Hematopoietic multipotent progenitor cell treated with erythropoietin and hydrocortisone succinate and interleukin-3 and kit ligand, for 17 days (in vitro differentiated cells): Measurements from ENCODE around the gene TDRKH.
"Not testable (repeated sequence)": the region's sequence is repeated elsewhere in the genome, so short reads cannot be mapped to it uniquely, and the experiment has no call there.

ENCODE experiments used
- DNase-seq: peaks from one replicate; pipeline ENCODE4 v3.0.0-alpha.2; 2015; ENCODE audit warnings: low spot score

The TDRKH gene

DNA sequence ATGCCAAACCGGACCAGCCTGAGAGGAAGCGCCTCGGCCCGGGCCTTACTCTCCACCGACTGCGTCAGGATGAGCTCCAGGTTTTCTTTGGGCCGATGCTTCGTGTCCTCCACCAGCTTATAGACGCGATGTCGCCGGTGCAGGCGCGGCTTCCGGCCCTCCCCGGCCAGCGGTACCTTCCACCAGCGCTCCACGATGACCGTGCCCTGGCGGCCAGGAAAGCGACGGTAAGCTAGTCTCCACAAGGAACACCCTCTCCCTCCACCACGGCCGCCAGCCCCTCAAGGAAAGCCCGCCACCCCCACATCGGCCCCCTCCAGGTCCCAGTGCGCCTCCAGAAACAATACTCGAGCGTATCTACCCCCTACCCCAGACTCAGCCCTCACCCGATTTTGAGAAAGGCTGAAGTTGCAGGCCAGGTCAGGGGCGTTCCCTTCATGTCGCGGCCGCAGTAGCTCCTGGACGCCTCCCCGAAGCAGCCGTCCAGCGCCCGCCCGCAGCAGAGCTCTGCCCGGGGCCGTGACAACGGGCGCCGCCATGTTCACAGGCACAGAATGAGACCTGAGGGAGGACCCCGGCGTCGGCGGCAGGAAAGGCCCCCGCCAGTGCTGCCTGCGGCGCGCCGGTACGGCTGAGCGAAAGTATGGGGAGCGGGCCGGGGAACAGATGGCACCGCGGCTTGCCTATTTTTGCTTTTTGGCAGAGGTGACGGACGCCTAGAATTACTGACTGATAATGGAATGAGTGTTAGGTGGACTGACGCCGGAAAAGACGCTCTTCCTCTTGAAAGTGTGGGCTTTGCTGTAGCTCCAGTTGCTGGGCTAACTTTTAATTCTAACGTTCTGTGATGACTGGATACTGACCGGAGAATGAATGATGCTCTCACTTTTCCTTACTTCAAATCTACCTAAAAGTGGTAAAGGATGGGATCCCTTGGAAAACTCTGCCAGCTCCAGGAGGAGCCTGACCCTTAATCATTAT, 27.1 kb downstream of the TDRKH start, which contains the start of gene MRPL9:
MRPL9 (minus strand) TSS at position 556 of the 981 bp plus-strand sequence; CDS start at position 539, 17 bp downstream.
- peak; percentile 69 for DNase-seq

DNA sequence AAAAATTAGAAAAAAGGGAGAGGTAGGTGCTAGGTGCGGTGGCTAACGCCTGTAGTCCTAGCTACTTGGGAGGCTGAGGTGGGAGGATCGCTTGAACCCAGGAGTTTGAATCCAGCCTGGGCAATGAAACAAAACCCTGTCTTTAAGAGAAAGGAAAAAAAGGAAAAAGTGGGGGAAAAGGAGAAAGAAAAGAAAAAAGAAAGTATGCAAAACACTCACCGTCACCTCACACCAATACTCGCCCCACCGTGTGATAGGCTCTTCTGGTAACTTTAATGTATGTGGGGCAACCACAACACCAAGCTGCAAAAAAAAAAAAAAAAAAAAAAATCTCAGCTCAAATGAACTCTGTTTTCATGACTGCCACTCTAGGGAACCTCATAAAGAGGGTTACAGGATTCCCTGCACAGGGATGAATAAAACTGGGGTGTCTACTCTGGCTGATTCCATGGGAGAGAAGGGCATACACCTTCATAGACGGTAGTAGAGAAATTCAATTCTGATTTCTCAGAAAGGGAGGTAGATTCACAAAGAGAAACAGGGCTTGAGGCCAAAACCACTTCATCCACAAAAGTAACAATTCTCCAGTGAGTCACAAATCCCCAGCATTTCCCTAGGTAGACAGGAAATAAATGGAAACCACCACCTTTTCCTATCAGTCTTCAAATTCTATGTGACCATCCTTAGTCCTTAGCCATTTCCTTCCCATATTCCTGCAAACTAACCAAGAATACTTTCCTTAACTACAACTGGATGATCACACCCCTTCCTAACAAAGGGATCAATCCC, 29.5 kb downstream of the TDRKH start:
- no peak for DNase-seq

DNA sequence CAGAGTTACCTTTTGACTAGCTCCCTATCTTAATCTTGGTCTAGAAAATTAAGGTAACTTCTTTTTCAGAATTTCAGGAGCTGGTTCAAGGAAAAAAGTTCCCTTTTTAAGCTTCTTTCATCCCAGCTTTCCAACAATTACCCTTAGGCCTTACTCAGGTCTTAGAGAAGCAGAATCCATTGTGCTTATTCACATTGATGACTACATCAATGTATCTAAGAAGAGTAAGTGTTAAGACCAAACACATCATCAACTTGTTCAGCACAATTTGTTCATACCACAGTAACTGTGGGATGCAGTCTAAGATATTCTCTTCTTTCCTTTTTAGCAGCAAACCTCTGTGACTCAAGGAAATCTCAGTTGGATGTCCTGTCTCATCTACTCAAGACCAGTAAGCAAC, 31.1 kb downstream of the TDRKH start:
- DNase-seq, result no peak

DNA sequence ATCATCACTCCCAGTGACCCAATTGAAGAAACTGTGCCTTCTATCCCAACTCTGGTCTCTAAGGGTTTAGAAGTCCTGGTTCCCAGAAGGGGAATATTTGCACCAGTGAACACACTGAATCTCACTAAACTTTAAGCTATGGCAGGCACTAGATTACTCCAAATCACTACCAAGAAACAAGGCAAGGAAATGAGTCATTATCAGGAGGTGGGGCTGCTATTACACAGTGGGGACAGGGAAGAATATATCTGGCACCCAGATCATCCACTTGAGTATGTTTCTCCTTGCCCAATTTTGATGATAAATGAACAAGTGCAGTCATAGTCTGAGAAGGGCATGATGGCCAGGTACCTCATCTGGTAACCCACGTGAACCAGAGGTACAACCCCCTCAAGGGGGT, 34.0 kb downstream of the TDRKH start:
- DNase-seq, result no peak

DNA sequence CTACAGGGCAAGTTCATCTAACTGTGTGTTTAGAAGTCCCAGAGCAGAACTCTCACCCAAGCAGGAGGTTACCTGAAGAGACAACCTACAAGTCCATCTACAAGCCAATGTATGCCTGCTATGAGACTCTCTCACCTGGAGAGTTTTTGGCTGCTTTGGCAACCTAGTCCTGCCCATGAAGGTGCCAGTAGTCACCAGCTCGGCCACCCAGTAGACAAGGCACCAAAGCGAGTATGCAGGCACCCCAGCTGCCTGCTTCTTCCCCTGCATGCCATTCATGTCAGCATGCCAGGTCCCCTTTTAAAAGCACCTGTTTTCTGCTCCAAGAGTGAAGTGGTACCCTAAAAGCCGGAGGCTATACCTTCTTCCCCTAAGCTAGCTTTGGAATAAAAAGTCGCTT, 48.8 kb downstream of the TDRKH start:
- no peak for DNase-seq

DNA sequence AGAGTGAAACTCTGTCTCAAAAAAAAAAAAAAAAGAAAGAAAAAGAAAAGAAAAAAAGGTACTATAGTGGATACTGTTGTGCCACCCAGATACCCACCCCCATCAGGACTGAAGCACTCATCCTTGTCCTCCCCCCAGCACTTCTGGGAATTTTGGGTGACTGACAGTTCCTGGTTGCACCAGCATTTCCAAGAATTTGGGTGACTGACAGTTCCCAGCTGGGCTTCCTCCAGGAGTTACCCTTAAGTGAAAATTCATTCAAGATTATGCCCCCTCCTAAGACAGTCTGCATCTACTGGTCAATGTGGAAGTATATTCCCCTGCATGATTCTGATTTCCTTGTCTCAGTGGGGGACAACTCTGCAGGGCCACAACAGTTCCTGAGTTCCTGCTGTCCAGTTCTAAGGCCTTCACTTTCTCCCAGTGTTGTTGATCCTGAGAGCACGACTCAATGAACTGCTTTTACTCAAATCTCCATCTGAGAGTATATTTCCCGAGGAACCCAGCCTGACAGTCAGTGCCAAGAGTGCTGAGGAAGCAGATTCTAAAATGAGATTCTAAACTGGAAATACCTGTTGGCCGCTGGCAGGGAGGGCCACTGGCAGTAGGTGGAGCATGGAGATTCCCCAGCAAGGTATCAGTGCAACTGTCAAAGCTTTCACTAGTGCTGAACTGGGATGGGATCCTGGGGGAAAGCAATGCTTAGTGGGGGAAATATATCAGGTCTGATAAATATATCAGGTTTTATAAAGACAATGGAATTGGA, 50.5 kb downstream of the TDRKH start:
- no peak for DNase-seq

DNA sequence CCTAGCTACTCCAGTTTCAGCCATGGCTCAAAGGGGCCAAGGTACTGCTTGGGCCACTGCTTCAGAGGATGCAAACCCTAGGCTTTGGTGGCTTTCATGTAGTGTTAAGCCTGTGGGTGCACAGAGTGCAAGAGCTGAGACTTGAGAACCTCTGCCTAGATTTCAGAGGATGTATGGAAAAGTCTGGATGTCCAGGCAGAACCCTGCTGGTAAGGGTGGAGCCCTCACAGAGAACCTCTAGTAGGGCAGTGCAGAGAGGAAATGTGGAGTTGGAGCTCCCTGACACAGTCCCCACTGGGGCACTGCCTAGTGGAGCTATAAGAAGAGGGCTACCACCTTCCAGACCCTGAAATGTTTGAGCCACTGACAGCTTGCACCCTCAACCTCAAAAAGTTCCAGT, 52.8 kb downstream of the TDRKH start:
- DNase-seq, result no peak

DNA sequence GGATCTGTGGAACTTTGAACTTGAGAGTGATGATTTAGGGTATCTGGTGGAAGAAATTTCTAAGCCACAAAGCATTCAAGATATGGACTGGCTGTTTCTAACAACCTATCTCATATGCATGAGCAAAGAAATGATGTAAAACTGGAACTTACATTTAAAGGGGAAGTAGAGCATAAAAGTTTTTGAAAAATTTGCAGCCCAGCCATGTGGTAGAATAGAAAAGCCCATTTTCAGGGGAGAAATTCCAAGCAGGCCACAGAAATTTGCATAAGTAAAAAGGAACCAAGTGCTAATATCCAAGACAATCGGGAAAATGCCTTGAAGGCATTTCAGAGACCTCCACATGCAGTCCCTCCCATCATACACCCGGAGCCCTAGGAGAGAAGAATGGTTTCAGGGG, 53.3 kb downstream of the TDRKH start:
- no peak for DNase-seq

DNA sequence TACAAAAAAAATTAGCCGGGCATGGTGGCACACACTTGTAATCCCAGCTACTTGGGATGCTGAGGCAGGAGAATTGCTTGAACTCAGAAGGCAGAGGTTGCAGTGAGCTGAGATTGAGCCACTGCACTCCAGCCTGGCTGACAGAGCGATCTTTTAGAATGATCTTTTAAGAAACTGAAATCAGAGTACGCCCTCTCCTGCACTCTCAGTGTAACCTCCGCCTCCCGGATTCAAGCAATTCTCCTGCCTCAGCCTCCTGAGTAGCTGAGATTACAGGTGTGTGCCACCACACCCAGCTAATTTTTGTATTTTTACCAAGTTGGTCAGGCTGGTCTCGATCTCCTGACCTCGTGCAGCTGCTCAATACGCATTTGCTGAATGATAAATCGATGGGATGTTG, 56.3 kb downstream of the TDRKH start:
- not testable (repeated sequence) for DNase-seq

DNA sequence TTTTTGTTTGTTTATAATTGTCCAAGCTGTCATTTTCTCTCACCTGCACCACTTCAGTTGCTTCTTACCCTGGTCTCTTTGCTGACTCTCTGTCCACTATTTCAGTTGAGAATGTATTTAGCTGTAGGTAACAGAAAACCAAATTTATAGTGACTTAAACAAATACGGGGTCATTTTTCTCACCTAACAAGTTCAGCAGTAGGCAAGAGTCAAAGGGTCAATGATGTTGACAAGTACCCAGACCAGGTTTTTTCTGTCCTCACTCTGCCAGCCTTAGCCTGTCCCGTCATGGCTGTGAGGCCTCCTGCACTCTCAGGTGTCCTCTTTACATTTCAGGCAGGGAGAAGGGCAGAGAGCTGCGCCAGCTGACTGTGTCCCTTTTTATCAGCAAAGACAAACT, 57.2 kb downstream of the TDRKH start:
- DNase-seq, result no peak

DNA sequence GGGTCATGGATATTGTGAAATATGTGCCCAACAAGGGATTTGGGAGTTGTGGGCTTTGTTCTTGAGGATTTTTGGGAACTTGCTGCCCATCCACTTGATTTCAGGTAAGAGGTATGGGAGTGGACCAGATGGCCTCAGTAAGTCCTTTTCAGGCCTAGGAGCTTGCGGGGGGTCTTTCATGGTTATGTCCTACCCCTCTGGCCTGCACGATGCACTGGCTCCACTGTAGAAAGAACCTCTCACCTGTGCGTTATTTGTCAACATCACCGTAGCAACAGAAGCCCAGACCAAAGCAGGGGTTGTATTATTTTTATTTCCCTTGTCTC, 60.4 kb downstream of the TDRKH start:
- no peak for DNase-seq

DNA sequence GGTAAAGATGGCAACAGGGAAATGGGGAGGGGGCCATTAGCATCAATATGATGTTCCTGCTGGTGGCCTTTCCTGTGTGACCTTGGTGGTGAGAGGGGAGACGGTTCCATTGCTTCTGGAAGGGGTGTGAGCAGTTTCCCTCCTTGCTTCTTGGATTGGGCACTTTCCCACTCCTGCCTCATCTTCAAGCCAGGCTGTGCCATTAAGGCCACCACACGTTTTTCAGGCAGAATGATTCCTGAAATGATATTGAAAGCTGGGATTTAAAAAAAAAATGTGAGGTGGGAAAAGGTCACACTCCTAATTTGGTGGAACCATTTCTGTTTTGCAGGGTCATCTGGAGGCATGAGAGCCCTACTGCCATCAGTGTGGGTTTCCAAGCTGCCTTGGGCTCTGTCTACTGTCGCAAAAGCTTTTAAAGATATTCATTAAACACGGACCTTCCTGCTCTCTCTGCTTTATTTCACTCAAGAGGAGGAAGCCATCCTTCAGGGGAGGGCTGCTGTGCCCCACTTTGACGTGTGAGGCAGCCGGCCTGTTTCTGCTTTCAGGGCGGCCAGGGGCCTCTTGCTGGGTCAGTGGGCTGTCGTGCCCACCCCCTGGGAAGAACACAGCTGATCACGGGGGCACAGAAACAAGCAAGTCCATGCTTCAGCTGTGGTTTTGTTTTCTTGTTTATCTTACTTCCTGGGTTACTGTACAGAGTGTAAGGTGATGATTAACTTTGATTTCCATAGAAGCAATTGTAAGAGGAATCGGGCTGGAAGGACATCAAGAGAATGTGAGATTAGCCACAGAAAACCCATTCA, 60.9 kb downstream of the TDRKH start:
- DNase-seq, result no peak

DNA sequence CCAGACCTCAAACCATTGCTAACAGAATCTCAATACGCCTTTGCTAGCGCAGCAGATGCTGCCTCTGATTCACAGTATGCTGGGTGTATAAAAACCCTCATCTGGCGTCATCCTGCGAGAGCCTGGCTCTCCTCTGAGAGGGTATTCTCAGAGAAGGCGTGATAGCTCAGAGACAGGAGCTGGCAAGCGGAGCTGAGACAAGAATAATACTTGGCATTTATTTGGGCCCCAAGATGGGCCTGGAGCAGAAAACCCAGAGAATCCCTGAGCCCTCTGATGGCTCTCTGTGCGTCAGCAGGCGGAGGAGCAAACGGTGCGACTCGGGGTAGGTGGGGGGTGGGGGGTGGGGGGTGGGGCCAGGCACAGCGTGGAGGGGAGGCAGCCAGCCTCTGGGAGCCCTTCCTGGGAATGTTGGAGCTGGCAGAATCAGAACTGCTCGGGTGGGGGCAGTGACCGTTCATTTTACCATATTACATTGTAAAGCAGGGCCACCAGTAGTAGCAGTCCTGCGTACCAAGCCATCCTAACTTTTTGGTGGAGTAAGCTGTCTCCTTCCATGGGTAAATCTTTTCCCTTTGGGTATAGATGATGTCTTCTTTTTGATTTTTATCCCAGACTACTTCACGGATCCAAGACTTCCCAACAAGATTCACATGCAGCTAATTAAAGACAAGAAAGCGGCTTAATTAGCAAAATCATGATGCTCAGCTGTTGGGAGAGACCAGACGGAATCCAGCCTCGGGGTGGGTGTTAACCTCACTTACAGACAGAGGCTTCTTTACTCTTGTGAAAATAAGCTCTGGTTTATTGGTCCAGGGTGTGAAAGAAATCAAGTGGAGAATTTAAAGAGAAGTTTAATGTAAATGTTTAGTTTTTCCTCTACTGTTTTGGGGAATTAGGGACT, 61.9 kb downstream of the TDRKH start:
- no peak for DNase-seq

DNA sequence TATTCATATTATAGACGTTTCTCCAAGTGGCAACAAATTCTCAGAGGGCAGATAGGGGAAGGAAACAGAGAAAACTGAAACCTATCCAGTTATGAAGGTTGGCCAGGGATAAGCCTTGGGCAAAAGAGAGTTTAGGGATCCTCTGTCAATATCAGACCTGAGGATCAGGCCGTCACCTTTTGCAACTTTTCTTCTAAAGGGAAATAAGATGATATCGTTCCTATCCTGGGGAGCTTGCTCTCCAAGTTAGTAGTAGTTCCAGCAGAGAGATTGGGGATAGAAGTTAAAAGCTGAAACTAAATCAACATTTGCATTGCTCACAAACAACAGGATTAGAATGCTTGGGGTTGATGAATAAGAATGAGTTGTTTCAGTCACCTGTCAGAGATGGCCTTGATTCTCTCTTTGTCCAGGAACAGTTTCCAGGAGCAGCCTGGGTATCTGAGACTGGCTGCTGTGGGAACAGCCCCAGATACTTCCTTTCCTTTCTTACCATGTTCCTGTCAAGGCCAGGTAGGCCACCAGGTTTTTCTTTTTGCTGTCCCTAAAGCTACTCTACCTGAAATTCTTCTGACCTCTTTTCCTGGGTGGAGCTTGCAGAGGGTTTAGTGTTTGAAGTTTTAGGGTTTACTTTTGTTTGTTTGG, 66.5 kb downstream of the TDRKH start:
- no peak for DNase-seq
